IMR-90 (cell line): ENCODE data around the gene POR.

Source experiments
- RFX5 ChIP-seq: IDR thresholded peaks from 2 replicates; pipeline ENCODE4 v1.8.0; 2012; ENCODE audit warnings: low read depth, mild to moderate bottlenecking, low read length, moderate library complexity
- SMC3 ChIP-seq: fragments of 150-350 bp; IDR thresholded peaks from 2 replicates; pipeline ENCODE4 v1.6.1; 2016; ENCODE audit warnings: low read depth, mild to moderate bottlenecking, antibody characterized with exemption, low read length, moderate library complexity
- TF ChIP-seq, protein P1 (sequence below): conservative IDR thresholded peaks from 2 replicates; pipeline ENCODE4 v1.5.1; 2012; ENCODE audit warnings: mild to moderate bottlenecking, low read depth, low read length, improper control_type of control experiment
- TF ChIP-seq, protein P2 (sequence below): fragments of 150-350 bp; IDR thresholded peaks from 2 replicates; pipeline ENCODE4 v1.6.1; 2017; ENCODE audit warnings: mild to moderate bottlenecking, antibody characterized with exemption, low read length, low read depth

DNA sequence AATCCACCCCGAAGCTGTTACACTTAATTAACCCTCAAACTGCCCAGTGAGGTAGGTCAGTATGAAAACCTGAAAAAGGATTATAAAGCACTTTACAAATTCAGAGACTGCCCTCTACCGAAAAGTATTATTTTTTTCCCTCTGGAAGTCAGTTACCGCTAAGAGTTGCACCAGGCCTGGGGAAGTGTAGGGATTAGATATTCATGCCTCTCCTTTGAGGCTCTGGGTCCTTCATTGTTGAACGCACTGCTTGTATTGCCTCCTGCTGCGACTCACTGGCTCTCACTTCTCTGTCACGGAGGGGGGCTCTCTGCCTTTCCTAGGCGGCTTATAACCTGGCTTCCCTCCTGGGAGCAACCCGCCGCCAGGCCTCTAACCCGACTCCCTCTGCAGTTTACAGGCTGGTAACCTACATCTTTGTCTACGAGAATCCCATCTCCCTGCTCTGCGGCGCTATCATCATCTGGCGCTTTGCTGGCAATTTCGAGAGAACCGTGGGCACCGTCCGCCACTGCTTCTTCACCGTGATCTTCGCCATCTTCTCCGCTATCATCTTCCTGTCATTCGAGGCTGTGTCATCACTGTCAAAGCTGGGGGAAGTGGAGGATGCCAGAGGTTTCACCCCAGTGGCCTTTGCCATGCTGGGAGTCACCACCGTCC, 33.4 kb upstream of the POR start:
- TF ChIP-seq RFX5 (no peak), SMC3 (no peak)
- TF ChIP-seq, protein P1, sequence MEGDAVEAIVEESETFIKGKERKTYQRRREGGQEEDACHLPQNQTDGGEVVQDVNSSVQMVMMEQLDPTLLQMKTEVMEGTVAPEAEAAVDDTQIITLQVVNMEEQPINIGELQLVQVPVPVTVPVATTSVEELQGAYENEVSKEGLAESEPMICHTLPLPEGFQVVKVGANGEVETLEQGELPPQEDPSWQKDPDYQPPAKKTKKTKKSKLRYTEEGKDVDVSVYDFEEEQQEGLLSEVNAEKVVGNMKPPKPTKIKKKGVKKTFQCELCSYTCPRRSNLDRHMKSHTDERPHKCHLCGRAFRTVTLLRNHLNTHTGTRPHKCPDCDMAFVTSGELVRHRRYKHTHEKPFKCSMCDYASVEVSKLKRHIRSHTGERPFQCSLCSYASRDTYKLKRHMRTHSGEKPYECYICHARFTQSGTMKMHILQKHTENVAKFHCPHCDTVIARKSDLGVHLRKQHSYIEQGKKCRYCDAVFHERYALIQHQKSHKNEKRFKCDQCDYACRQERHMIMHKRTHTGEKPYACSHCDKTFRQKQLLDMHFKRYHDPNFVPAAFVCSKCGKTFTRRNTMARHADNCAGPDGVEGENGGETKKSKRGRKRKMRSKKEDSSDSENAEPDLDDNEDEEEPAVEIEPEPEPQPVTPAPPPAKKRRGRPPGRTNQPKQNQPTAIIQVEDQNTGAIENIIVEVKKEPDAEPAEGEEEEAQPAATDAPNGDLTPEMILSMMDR, result no peak
- TF ChIP-seq, protein P2, sequence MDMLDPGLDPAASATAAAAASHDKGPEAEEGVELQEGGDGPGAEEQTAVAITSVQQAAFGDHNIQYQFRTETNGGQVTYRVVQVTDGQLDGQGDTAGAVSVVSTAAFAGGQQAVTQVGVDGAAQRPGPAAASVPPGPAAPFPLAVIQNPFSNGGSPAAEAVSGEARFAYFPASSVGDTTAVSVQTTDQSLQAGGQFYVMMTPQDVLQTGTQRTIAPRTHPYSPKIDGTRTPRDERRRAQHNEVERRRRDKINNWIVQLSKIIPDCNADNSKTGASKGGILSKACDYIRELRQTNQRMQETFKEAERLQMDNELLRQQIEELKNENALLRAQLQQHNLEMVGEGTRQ, result no peak
